OCI-LY7 (cell line): ENCODE data around the gene XYLT1.

Experiments used
- EZH2phosphoT487 ChIP-seq: fragments of 200-600 bp; sonication (generic); IDR thresholded peaks from 2 replicates; pipeline ENCODE4 v1.6.1; 2018; ENCODE audit warnings: low read depth, borderline replicate concordance, mild to moderate bottlenecking, mixed run types, antibody characterized with exemption, low read length, moderate library complexity, mixed read lengths
- TF ChIP-seq, protein P1 (sequence below): fragments of 200-600 bp; sonication (generic); conservative IDR thresholded peaks from 2 replicates; pipeline ENCODE4 v1.5.1; 2014; ENCODE audit warnings: mild to moderate bottlenecking, antibody characterized with exemption, low read length, moderate library complexity, mixed read lengths

- TF ChIP-seq, protein P1, sequence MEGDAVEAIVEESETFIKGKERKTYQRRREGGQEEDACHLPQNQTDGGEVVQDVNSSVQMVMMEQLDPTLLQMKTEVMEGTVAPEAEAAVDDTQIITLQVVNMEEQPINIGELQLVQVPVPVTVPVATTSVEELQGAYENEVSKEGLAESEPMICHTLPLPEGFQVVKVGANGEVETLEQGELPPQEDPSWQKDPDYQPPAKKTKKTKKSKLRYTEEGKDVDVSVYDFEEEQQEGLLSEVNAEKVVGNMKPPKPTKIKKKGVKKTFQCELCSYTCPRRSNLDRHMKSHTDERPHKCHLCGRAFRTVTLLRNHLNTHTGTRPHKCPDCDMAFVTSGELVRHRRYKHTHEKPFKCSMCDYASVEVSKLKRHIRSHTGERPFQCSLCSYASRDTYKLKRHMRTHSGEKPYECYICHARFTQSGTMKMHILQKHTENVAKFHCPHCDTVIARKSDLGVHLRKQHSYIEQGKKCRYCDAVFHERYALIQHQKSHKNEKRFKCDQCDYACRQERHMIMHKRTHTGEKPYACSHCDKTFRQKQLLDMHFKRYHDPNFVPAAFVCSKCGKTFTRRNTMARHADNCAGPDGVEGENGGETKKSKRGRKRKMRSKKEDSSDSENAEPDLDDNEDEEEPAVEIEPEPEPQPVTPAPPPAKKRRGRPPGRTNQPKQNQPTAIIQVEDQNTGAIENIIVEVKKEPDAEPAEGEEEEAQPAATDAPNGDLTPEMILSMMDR: no peak
- TF ChIP-seq EZH2phosphoT487: no peak
These were observed 174.8 kb downstream of the XYLT1 start for GRCh38 chr16:17295948-17296347.
